ENCODE data around the gene TEPSIN. TPM values are rescaled to one million over a fixed set of nuclear protein-coding genes. Genes with fewer than 3 reads are reported as not detected.

The TEPSIN gene
- total and polyA plus RNA-seq, 2 donors (not counting 3 experiments of a cell fraction or from before 2014, with no cell fraction given): 41.6 to 45.3 TPM

DNA sequence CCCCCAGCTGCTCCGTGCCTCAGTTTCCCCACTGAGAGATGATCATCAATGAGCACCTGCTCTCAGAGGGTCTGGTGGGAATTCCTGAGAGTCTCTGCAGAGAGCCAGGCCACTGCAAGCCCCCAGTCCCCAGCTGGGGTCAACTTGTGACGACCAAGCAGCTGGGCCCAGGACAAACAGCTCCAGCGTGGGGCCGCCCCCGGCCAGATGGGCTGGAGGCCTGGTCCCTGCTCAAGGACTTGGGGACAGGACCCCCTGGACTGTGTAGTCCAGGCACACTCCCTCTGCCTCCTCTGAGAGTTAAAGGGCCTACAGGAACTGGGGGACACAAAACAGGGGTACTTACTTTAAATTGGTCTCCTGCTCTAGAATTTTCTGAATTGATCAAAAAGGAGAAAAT lies 56.3 kb downstream of the TEPSIN start:
- no peak overlapping the region for H3K27ac ChIP-seq (ENCODE audit: insufficient read depth, low read depth, low read length)
- H4K20me1 ChIP-seq (replicated peaks; ENCODE audit: control insufficient read depth, extremely low read depth, insufficient read depth, low read length): no peaks in the 10 kb centered on the region
- DNase-seq (ENCODE audit: low read depth, low spot score): no peak
- no peaks in the 10 kb centered on the region for H3K27me3 ChIP-seq (ENCODE audit: control insufficient read depth in 2 of 2, insufficient read depth in 2 of 2, low read length in 2 of 2)
- CTCF ChIA-PET: no interaction called here
- H3K4me3 ChIP-seq (replicated peaks in 1 of 3; ENCODE audit: insufficient read depth in 1 of 3, low read depth in 1 of 3, low read length in 3 of 3): no peak overlapping the region
- POLR2A ChIA-PET: no interaction called here
- H3K9me3 ChIP-seq (replicated peaks; ENCODE audit: control insufficient read depth, insufficient read depth, low read length): no peaks in the 10 kb centered on the region
- no peak overlapping the region for H3K9ac ChIP-seq (replicated peaks; ENCODE audit: extremely low read depth, insufficient read depth, low read length)
- no peaks in the 10 kb centered on the region for H3K9me1 ChIP-seq (replicated peaks; ENCODE audit: control insufficient read depth, extremely low read depth, insufficient read depth, low read length)
- no TSS peak for BruUV-seq (replicated peaks)
- no peak overlapping the region for H3K4me2 ChIP-seq (ENCODE audit: insufficient read depth, low read length)
- dilution Hi-C loops (cut with MboI; ENCODE audit: extremely low pct_ligation_motif_present, low sequenced_read_pairs): no loop called here
- FAIRE-seq: no peak
- no peaks in the 10 kb centered on the region for H3K4me1 ChIP-seq (ENCODE audit: control insufficient read depth, extremely low read depth, insufficient read depth, low read length)
- TF ChIP-seq MAX (IDR thresholded peaks at IDR 0.05; ENCODE audit: insufficient read depth, insufficient read length) (no peak), FOS (IDR thresholded peaks at IDR 0.05; ENCODE audit: borderline replicate concordance, insufficient read depth, low read length) (no peak), POLR2AphosphoS5 (IDR thresholded peaks at IDR 0.05; ENCODE audit: insufficient read depth, low read depth, low read length) (no peak), JUN (IDR thresholded peaks at IDR 0.05; ENCODE audit: borderline replicate concordance, insufficient read depth, insufficient read length, low read depth) (no peak), GATA2 (IDR thresholded peaks at IDR 0.05; ENCODE audit: insufficient read depth, insufficient read length, low read depth, low read length) (no peak), MYC (IDR thresholded peaks at IDR 0.05; ENCODE audit: low read depth, low read length) (no peak), POLR2A (IDR thresholded peaks at IDR 0.05; ENCODE audit: low read depth, low read length) (no peak), CTCF (IDR thresholded peaks at IDR 0.05; ENCODE audit: extremely low read depth in 1 of 2, insufficient read depth in 1 of 2, low read depth in 1 of 2, low read length in 2 of 2) (no peak), EZH2 (IDR thresholded peaks at IDR 0.05; ENCODE audit: borderline replicate concordance, low read depth, low read length, severe bottlenecking) (no peak)
- H3K36me3 ChIP-seq (ENCODE audit: control insufficient read depth in 2 of 2, extremely low read depth in 1 of 2, insufficient read depth in 2 of 2, low read length in 2 of 2): no peaks in the 10 kb centered on the region
- no peak overlapping the region for H2AFZ ChIP-seq (ENCODE audit: low read depth, low read length)
- no peaks in the 10 kb centered on the region for H3K79me2 ChIP-seq (ENCODE audit: control insufficient read depth, insufficient read depth, low read length)
- intact Hi-C loops (cut with micrococcal nuclease): no loop called here

Data from endothelial cell of umbilical vein (primary cell).